Lower leg skin (tissue), 4 donors: ENCODE data around the gene PPM1N. TPM values are rescaled to one million over a fixed set of nuclear protein-coding genes. Genes with fewer than 3 reads are reported as not detected.

Source experiments
- DNase-seq, 2 donors: peaks; one replicate each; pipeline ENCODE4 v3.0.0-alpha.2; 2019; ENCODE audit warnings: low spot score in 2 of 2
- H3K4me3 ChIP-seq: fragments of 200-600 bp; sonication (generic); 2 replicates; pipeline ENCODE4 v1.5.1; 2017; ENCODE audit warnings: mild to moderate bottlenecking, low read depth; ENCODE audit not compliant: poor library complexity, severe bottlenecking
- CTCF ChIP-seq, 3 donors: fragments of 450-650 bp; IDR thresholded peaks; one replicate each; pipeline ENCODE4 v1.5.1; 2016; ENCODE audit warnings: antibody characterized with exemption in 3 of 3, mild to moderate bottlenecking in 3 of 3, moderate library complexity in 2 of 3
- POLR2A ChIP-seq, 2 donors: fragments of 450-650 bp; IDR thresholded peaks; one replicate each; pipeline ENCODE4 v1.6.1; 2016 to 2017; ENCODE audit warnings: antibody characterized with exemption in 2 of 2, mild to moderate bottlenecking in 1 of 2, moderate library complexity in 1 of 2
- WGBS, 2 donors: methylation state at CpG; one replicate each; pipeline ENCODE4 v1.1.5; 2018; 5-methylcytosine and 5-hydroxymethylcytosine counted together
- intact Hi-C: fragments of 100-400 bp; cut with DNase I; formaldehyde crosslinking; loops from one replicate; pipeline ENCODE4 v1.15.0; 2023; ENCODE audit warnings: low total_unique reads
- total RNA-seq, 4 donors: library from RNA; depleted of rRNA; stranded (reverse); fragments of >200 nt; gene quantifications; one replicate each; pipeline ENCODE4 v1.1.0, GENCODE V29; 2016

The PPM1N gene
- total RNA-seq, 4 donors from 2014 or later: 2.9 to 4.7 (median 3.6) TPM

DNA sequence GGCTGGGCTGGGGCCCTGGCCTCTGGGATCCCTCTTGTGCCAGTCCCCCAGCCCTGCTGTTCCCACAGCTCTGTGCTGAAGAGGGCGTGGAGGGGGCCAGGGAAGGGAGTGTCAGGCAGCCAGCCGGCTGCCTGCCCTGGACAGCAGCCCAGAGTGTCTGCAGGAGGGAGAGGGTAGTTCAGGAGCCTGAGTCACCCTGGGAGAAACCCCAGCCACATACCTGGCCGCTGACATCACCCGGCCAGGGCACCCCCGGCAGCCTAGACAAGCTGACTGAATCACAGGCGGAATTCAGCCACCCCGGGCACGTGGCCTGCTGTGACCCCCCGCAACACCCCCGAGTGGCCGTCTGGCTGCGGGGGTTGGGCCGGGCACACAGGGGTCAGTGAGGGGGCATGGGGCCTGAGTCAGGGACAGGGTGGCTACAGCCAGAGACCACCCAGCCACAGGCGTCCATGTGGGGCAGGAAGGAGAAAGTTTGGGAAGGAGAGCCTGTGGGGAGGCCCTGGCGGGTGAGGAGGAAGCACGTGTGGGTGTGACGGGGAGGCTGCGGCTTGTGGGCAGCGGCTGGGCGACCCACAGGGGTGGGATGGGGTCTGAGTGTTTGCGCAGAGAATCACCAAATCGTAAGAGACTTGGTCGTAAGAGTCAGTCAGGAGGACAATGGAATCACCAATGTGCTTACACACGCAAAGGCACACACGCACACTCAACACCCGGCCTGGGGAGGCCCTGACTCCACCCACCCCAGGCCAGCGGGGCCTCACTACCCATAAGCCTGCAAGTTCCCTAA is 42.3 kb upstream of the PPM1N start:
- 7 to 9% methylated on average over 27 of the region's 27 CpGs for WGBS, 2 donors
- TF ChIP-seq POLR2A (IDR thresholded peaks at IDR 0.05) (no peak), CTCF (IDR thresholded peaks at IDR 0.05) (peak in 1 of 3 donors; percentile 44)
- intact Hi-C loops: no loop called here
- H3K4me3 ChIP-seq: no peak overlapping the region
- peak; percentile 88 to 98 for DNase-seq

DNA sequence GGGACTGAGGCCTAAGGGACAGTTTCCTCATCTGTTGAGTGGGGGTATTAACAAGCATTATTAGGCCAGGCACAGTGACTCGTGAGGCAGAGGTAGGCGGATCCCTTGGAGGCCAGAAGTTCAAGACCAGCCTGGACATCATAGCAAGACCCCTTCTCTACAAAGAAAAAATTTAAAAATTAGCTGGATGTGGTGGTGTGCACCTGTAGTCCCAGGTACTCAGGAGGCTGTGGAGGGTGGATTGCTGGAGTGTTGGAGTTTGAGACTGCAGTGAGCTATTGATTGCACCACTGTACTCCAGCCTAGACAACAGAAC is 41.8 kb upstream of the PPM1N start:
- no peak overlapping the region for H3K4me3 ChIP-seq
- intact Hi-C loops: no loop called here
- no peak for TF ChIP-seq POLR2A (IDR thresholded peaks at IDR 0.05)
- DNase-seq: no peak
- WGBS, 2 donors: 49 to 54% methylated on average over 2 of the region's 2 CpGs

GRCh38 chr19:45457776-45458175 is 40.5 kb upstream of the PPM1N start:
- TF ChIP-seq POLR2A (IDR thresholded peaks at IDR 0.05) (no peak), CTCF (IDR thresholded peaks at IDR 0.05) (no peak)
- no peak for DNase-seq
- intact Hi-C loops: no loop called here
- H3K4me3 ChIP-seq: no peak overlapping the region

- intact Hi-C loops: no loop called here
- TF ChIP-seq CTCF (IDR thresholded peaks at IDR 0.05) (no peak), POLR2A (IDR thresholded peaks at IDR 0.05) (no peak)
- WGBS, 2 donors: 54 to 58% methylated on average over 8 of the region's 8 CpGs
- no peak for DNase-seq
- no peak overlapping the region for H3K4me3 ChIP-seq
Measured at GRCh38 chr19:45460807-45461347, 37.4 kb upstream of the PPM1N start.

GRCh38 chr19:45462174-45462573 is 36.1 kb upstream of the PPM1N start:
- TF ChIP-seq CTCF (IDR thresholded peaks at IDR 0.05) (no peak), POLR2A (IDR thresholded peaks at IDR 0.05) (no peak)
- no peak overlapping the region for H3K4me3 ChIP-seq
- intact Hi-C loops: no loop called here
- DNase-seq: no peak
- 72 to 78% methylated on average over 4 of the region's 4 CpGs for WGBS, 2 donors

- 76 to 85% methylated on average over 4 of the region's 4 CpGs for WGBS, 2 donors
- no peak overlapping the region for H3K4me3 ChIP-seq
- no peak for DNase-seq
- no peak for TF ChIP-seq CTCF (IDR thresholded peaks at IDR 0.05)
- intact Hi-C loops: no loop called here
Measured at GRCh38 chr19:45463241-45463640, 35.0 kb upstream of the PPM1N start.
